Endodermal cell (in vitro differentiated cells): ENCODE results near the gene TBC1D1. TPM values are rescaled to one million over a fixed set of nuclear protein-coding genes. Genes with fewer than 3 reads are reported as not detected.

Experiments
- DNase-seq: peaks from one replicate; pipeline ENCODE4 v3.0.0-alpha.2; 2017
- H3K27ac ChIP-seq: 2 replicates; pipeline ENCODE4 v1.5.1; 2013; ENCODE audit warnings: mild to moderate bottlenecking, low read depth, low read length, moderate library complexity
- H3K27me3 ChIP-seq: 2 replicates; pipeline ENCODE4 v1.6.1; 2013; ENCODE audit warnings: mild to moderate bottlenecking, low read length, moderate library complexity; ENCODE audit not compliant: insufficient read depth, control insufficient read depth, poor library complexity, severe bottlenecking
- H3K36me3 ChIP-seq: 2 replicates; pipeline ENCODE4 v1.7.0; 2013; ENCODE audit warnings: mild to moderate bottlenecking, low read length, moderate library complexity; ENCODE audit not compliant: control insufficient read depth, insufficient read depth
- H3K4me1 ChIP-seq: one replicate; pipeline ENCODE4 v1.7.0; 2013; ENCODE audit warnings: low read length; ENCODE audit not compliant: control insufficient read depth, insufficient read depth
- H3K4me3 ChIP-seq: 2 replicates; pipeline ENCODE4 v1.5.1; 2013; ENCODE audit warnings: mild to moderate bottlenecking, low read length, moderate library complexity
- H3K9ac ChIP-seq: 2 replicates; pipeline ENCODE4 v1.6.1; 2013; ENCODE audit warnings: mild to moderate bottlenecking, low read length, moderate library complexity; ENCODE audit not compliant: poor library complexity, severe bottlenecking; ENCODE audit errors: extremely low read depth
- H3K9me3 ChIP-seq: 2 replicates; pipeline ENCODE4 v1.6.1; 2013; ENCODE audit warnings: mild to moderate bottlenecking, low read length, moderate library complexity; ENCODE audit not compliant: control insufficient read depth
- H3K27ac Mint-ChIP-seq: 2 replicates; pipeline ENCODE4 v1.8.0; 2020; ENCODE audit warnings: mixed read lengths
- H3K27me3 Mint-ChIP-seq: 2 replicates; pipeline ENCODE4 v1.8.0; 2021; ENCODE audit warnings: mild to moderate bottlenecking, mixed read lengths; ENCODE audit not compliant: insufficient read depth
- H3K36me3 Mint-ChIP-seq: 2 replicates; pipeline ENCODE4 v1.8.0; 2020; ENCODE audit warnings: low read depth, mixed read lengths
- H3K4me1 Mint-ChIP-seq: 2 replicates; pipeline ENCODE4 v1.8.0; 2020; ENCODE audit warnings: mixed read lengths
- H3K4me3 Mint-ChIP-seq: 2 replicates; pipeline ENCODE4 v1.8.0; 2020; ENCODE audit warnings: mild to moderate bottlenecking, moderate library complexity, mixed read lengths
- H3K9me3 Mint-ChIP-seq: 2 replicates; pipeline ENCODE4 v1.8.0; 2020; ENCODE audit warnings: mild to moderate bottlenecking, mixed read lengths
- WGBS, 2 experiments: methylation state at CpG; one replicate each; pipeline versions ENCODE4 v1.1.5 to v1.1.7; 2013; ENCODE audit warnings: missing lambda C conversion rate in 2 of 2, mixed read lengths in 1 of 2; ENCODE audit not compliant: insufficient coverage in 1 of 2, insufficient read length in 1 of 2; 5-methylcytosine and 5-hydroxymethylcytosine counted together
- total RNA-seq, 2 donors: library from RNA; stranded (reverse); fragmentation: NEBNext Ultra II Directional in 1 of 2; extraction: Animal tissue kit (Norgen Biotek cat#: 25700) in 1 of 2; gene quantifications; 2 replicates in 1 of 2; 3 replicates in 1 of 2; pipeline ENCODE4 v1.2.1, GENCODE V29; 2021
- TF ChIP-seq, protein P1 (sequence below): fragments of 200-600 bp; sonication (generic); conservative IDR thresholded peaks from 2 replicates; pipeline ENCODE4 v1.5.0; 2021; ENCODE audit warnings: antibody characterized with exemption, mild to moderate bottlenecking

Gene TBC1D1
- total RNA-seq, 2 donors from 2014 or later, result 110 to 122 TPM

DNA sequence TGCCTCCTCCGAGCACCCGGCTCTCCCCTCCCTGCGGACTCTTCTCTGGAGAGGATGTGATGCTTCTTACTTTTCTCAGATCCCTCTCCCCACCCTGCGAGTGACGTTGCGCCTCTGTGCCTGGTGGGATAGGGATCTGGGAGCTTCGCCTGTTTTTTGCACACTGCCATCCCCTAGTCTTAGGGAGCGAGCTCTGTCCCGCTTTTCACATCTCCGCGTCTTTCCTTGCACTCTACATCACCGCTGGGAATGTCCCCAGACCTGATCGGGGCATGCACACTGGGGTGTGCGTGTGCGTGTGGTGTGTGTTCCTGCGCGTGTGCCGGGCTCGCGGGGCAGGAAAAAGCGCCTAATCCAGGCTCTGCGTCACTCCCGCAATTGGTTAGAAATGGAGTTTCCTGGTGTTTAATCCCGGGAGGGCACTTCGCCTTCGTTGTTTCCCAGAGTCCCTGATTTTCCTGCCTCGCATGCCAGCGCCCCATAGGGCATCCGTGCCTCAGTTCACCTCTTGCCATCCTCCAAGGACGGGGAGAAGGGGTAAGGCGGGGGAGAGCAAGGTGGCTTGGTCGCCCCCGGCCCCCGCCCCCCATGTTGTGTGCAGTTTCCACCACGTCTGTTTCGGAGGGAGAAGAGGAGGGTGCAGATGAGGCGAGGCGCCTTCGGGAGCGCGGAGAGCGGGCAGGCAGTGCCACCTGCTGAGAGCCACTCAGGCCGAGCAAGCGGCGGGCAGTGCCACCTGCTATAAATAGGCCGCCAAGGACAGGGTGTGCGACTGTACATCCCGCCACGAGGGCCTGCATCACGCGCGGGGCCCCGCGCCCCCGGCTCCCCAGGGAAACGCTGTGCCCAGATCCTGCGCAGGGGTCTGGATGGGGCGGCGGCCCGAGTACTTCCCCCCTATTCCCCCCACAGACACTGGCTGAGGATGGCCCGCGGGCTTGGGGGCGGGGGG, 759 bp upstream of the TBC1D1 start:
- peaks cover 7% of the 10 kb centered on the region for H3K4me1 Mint-ChIP-seq
- H3K27ac Mint-ChIP-seq, result no peak overlapping the region
- DNase-seq, result peak; percentile 63
- Histone ChIP-seq H3K9ac (no peak overlapping the region), H3K4me3 (peak overlapping the region; percentile 64), H3K36me3 (no peaks in the 10 kb centered on the region), H3K4me1 (no peaks in the 10 kb centered on the region), H3K9me3 (peaks cover 3% of the 10 kb centered on the region), H3K27ac (no peak overlapping the region), H3K27me3 (peaks cover 88% of the 10 kb centered on the region)
- WGBS, 2 experiments, result 10 to 11% methylated on average over 17 to 63 of the region's 63 CpGs
- TF ChIP-seq, protein P1, sequence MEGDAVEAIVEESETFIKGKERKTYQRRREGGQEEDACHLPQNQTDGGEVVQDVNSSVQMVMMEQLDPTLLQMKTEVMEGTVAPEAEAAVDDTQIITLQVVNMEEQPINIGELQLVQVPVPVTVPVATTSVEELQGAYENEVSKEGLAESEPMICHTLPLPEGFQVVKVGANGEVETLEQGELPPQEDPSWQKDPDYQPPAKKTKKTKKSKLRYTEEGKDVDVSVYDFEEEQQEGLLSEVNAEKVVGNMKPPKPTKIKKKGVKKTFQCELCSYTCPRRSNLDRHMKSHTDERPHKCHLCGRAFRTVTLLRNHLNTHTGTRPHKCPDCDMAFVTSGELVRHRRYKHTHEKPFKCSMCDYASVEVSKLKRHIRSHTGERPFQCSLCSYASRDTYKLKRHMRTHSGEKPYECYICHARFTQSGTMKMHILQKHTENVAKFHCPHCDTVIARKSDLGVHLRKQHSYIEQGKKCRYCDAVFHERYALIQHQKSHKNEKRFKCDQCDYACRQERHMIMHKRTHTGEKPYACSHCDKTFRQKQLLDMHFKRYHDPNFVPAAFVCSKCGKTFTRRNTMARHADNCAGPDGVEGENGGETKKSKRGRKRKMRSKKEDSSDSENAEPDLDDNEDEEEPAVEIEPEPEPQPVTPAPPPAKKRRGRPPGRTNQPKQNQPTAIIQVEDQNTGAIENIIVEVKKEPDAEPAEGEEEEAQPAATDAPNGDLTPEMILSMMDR, result no peak
- no peaks in the 10 kb centered on the region for H3K9me3 Mint-ChIP-seq
- no peaks in the 10 kb centered on the region for H3K36me3 Mint-ChIP-seq
- H3K27me3 Mint-ChIP-seq, result peaks cover 79% of the 10 kb centered on the region
- H3K4me3 Mint-ChIP-seq, result peak overlapping the region; percentile 56

DNA sequence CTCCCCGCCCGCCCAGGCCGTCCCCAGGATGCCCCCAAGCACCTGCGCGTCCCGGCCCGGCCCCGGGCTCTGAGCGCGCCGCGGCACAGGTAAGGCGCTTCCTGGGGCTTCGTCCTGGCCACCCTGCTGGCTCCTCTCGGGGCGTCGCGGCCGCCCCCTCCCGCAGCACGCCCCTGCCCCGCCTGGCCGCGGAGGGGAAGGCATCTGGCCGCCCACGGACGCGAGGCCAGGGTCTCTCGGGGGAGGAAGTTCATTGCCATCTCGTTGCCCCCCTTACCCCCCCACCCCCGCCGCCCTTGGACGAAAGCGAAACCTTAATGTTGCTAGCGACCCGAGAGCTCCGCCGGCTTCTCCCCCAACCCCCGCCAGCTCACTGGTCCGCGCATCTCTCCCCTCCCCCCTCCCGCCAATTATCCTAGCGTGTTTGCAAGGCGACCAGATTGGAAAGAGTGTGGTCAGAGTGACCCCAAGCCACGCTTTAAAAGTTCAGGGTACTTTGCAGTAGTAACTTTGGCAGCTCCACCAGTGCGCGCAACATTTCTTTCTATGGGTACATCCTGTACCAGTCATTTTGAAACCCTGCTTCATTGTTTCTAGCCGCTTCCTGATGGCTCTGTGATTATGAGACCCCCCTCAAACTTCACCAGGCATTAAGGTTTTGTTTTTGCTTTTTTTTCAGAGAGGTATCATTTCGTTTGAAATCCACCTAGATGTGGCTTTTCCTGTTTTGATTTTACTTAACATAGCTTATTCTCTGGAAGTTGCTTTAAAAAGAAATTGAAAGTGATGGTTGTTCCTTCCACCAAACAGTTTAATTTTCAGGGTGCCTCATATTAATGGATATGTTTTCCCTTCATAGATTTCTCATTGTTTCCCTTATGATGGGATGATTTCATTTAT, 626 bp downstream of the TBC1D1 start:
- Mint-ChIP-seq H3K36me3 (no peaks in the 10 kb centered on the region), H3K4me1 (peaks cover 7% of the 10 kb centered on the region), H3K27me3 (peaks cover 81% of the 10 kb centered on the region), H3K27ac (no peak overlapping the region), H3K4me3 (peak overlapping the region; percentile 56), H3K9me3 (no peaks in the 10 kb centered on the region)
- peak overlapping the region; percentile 64 for H3K4me3 ChIP-seq
- no peak overlapping the region for H3K27ac ChIP-seq
- TF ChIP-seq, protein P1, result no peak
- H3K36me3 ChIP-seq, result no peaks in the 10 kb centered on the region
- WGBS, 2 experiments, result 3 to 11% methylated on average over 13 to 47 of the region's 49 CpGs
- no peak overlapping the region for H3K9ac ChIP-seq
- peaks cover 86% of the 10 kb centered on the region for H3K27me3 ChIP-seq
- H3K4me1 ChIP-seq, result no peaks in the 10 kb centered on the region
- DNase-seq, result peak; percentile 70
- H3K9me3 ChIP-seq, result no peaks in the 10 kb centered on the region

DNA sequence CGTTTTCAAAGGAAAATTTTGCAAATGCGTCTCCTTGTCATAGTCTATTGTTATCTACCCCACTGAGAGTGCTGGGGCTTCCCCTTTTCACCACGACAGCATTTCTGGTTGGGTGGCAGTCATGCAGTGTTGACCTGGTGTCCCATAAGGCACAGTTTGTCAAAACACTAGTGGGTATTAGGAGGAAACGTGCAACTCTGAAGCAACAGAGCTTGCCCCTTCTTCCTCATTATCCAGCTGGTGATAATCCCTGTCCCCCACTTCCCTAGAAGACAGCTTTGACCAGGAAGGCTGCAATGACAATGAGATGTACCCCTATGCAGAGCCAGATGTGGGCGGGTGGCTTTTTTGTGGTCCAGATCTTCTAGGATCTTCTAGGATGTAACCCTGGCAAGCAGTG, 1.8 kb downstream of the TBC1D1 start:
- Mint-ChIP-seq H3K9me3 (no peaks in the 10 kb centered on the region), H3K4me3 (no peak overlapping the region), H3K4me1 (peaks cover 7% of the 10 kb centered on the region), H3K27me3 (peaks cover 72% of the 10 kb centered on the region), H3K36me3 (no peaks in the 10 kb centered on the region), H3K27ac (no peak overlapping the region)
- no peak overlapping the region for H3K27ac ChIP-seq
- 84 to 90% methylated on average over 2 to 5 of the region's 5 CpGs for WGBS, 2 experiments
- H3K36me3 ChIP-seq, result no peaks in the 10 kb centered on the region
- H3K4me3 ChIP-seq, result no peak overlapping the region
- no peaks in the 10 kb centered on the region for H3K4me1 ChIP-seq
- no peaks in the 10 kb centered on the region for H3K9me3 ChIP-seq
- TF ChIP-seq, protein P1, result no peak
- no peak for DNase-seq
- H3K9ac ChIP-seq, result no peak overlapping the region
- H3K27me3 ChIP-seq, result peaks cover 86% of the 10 kb centered on the region
